Right hindlimb (tissue), 1 donor: ENCODE results near the gene MAB21L3.
"Not testable (repeated sequence)": the region's sequence is repeated elsewhere in the genome, so short reads cannot be mapped to it uniquely, and the experiment has no call there.

Source experiments
- DNase-seq: peaks from one replicate; pipeline ENCODE4 v3.0.0-alpha.2; 2018

MAB21L3 gene

GRCh38 chr1:116139592-116140134 lies 28.5 kb downstream of the MAB21L3 start:
- DNase-seq: no peak

GRCh38 chr1:116144151-116144550 lies 33.0 kb downstream of the MAB21L3 start:
- no peak for DNase-seq

GRCh38 chr1:116146447-116147113 lies 35.4 kb downstream of the MAB21L3 start:
- DNase-seq: not testable (repeated sequence)

- no peak for DNase-seq
Measured at GRCh38 chr1:116147114-116147510, 35.9 kb downstream of the MAB21L3 start.

- no peak for DNase-seq
Measured at GRCh38 chr1:116147972-116148371, 36.8 kb downstream of the MAB21L3 start.

GRCh38 chr1:116148967-116149366 lies 37.8 kb downstream of the MAB21L3 start:
- DNase-seq: no peak

- no peak for DNase-seq
Measured at GRCh38 chr1:116150368-116150767, 39.2 kb downstream of the MAB21L3 start.

- peak; percentile 81 for DNase-seq
Measured at GRCh38 chr1:116151739-116152576, 40.8 kb downstream of the MAB21L3 start.

GRCh38 chr1:116152577-116152943 lies 41.4 kb downstream of the MAB21L3 start:
- no peak for DNase-seq

- no peak for DNase-seq
Measured at GRCh38 chr1:116152950-116153691, 41.9 kb downstream of the MAB21L3 start.

GRCh38 chr1:116153692-116154031 lies 42.5 kb downstream of the MAB21L3 start:
- DNase-seq: no peak

- no peak for DNase-seq
Measured at GRCh38 chr1:116154536-116154935, 43.3 kb downstream of the MAB21L3 start.

GRCh38 chr1:116157096-116157495 lies 45.9 kb downstream of the MAB21L3 start:
- DNase-seq: no peak

GRCh38 chr1:116159177-116159576 lies 48.0 kb downstream of the MAB21L3 start:
- no peak for DNase-seq

- DNase-seq: no peak
Measured at GRCh38 chr1:116159611-116160010, 48.4 kb downstream of the MAB21L3 start.

GRCh38 chr1:116161390-116161789 lies 50.2 kb downstream of the MAB21L3 start:
- no peak for DNase-seq

- DNase-seq: no peak
Measured at GRCh38 chr1:116161877-116162390, 50.7 kb downstream of the MAB21L3 start.

- no peak for DNase-seq
Measured at GRCh38 chr1:116163533-116163932, 52.3 kb downstream of the MAB21L3 start.

GRCh38 chr1:116164150-116164549 lies 53.0 kb downstream of the MAB21L3 start:
- no peak for DNase-seq

GRCh38 chr1:116164604-116165368 lies 53.6 kb downstream of the MAB21L3 start:
- DNase-seq: no peak

- no peak for DNase-seq
Measured at GRCh38 chr1:116165572-116165971, 54.4 kb downstream of the MAB21L3 start.

GRCh38 chr1:116166011-116166571 lies 54.9 kb downstream of the MAB21L3 start:
- no peak for DNase-seq
